Mucosa of descending colon (tissue), 3 donors: Measurements from ENCODE around the gene SLC25A13. TPM values are rescaled to one million over a fixed set of nuclear protein-coding genes. Genes with fewer than 3 reads are reported as not detected.

Experiments used
- ATAC-seq: fragments of 200-7000 bp; cut with Tn5 transposase; one replicate; pipeline ENCODE4 v1.9.1; 2020; ENCODE audit warnings: mild to moderate bottlenecking, moderate library complexity
- DNase-seq, 3 donors: peaks; one replicate each; pipeline ENCODE4 v3.0.0-alpha.2; 2020
- H3K36me3 ChIP-seq: fragments of 200-600 bp; one replicate; pipeline ENCODE4 v1.8.0; 2021; ENCODE audit warnings: low read depth, mild to moderate bottlenecking
- H3K4me1 ChIP-seq: fragments of 200-600 bp; one replicate; pipeline ENCODE4 v1.8.0; 2021; ENCODE audit warnings: low read depth, mild to moderate bottlenecking
- H3K4me3 ChIP-seq: fragments of 200-600 bp; one replicate; pipeline ENCODE4 v1.8.0; 2021; ENCODE audit warnings: mild to moderate bottlenecking
- H3K9me3 ChIP-seq: fragments of 200-600 bp; one replicate; pipeline ENCODE4 v1.8.0; 2021; ENCODE audit warnings: mild to moderate bottlenecking
- intact Hi-C, 2 donors: fragments of 100-400 bp; cut with DNase I in 1 of 2; cut with micrococcal nuclease in 1 of 2; formaldehyde crosslinking; loops; one replicate each; pipeline versions ENCODE4 v1.11.0 to v1.11.1; 2022; cut with DNase I, micrococcal nuclease
- microRNA-seq: library from miRNA; unstranded; fragments of <30 nt; microRNA quantifications from one replicate; pipeline ENCODE4, GENCODE V29; 2019
- total RNA-seq, 3 donors: library from RNA; stranded (reverse); fragmentation: NEBNext Ultra II Directional in 2 of 3; extraction: Animal tissue kit (Norgen Biotek cat#: 25700) in 2 of 3; gene quantifications; one replicate each; pipeline versions ENCODE4 v1.2.1 to v1.2.4, GENCODE V29; 2021 to 2023
- TF ChIP-seq, protein P1 (sequence below): fragments of 200-600 bp; IDR thresholded peaks from one replicate; pipeline ENCODE4 v1.8.0; 2022; ENCODE audit warnings: antibody characterized with exemption, mild to moderate bottlenecking
- donor health status: DM: no; HTN: no; CAD: no; lungs with moderate emphysema.
- donor health status: DM: no; HTN: no; CAD: no.
- donor health status: DM: no; HTN: yes; CAD: no.

The SLC25A13 gene
- total RNA-seq, 3 donors from 2014 or later = 33.5 to 65.1 (median 42.7) TPM

DNA sequence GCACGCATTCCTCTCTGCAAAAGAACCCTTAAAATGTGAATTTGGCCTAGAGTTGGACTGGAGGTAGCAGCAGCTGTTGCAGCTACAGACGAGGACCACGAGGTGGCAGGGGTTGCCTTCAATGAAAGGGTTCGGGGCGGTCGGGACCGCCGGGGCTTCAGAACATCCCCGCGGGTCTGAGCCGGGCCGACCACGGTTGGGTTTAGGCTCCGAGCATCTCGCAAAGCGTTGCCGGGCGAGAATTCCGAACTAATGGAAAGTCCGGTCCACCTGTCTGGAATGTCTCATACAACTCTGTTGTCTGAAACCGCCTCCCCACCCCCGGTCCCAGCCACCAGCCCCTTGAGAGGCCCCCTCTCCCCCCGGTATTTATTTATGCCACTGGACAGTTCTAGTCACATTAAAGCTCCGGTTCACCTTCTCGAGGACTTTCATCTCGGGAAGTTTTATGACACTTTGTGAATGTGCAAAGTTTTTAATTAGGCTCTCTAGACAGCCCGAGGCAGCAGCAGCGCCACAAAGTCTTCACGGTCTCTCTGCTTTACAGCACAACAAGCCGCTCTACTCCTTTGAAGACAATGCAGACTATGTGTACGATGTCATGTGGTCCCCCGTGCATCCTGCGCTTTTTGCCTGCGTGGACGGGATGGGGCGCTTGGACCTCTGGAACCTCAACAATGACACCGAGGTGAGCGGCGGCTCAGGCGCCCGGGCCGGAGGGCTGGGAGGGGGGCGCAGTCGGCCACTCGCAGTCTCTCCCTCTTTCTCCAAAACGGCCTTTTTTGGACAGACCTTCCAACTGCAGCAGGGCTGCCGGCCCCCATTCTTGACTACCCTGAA is 246.2 kb downstream of the SLC25A13 start:
- no peaks in the 10 kb centered on the region for H3K9me3 ChIP-seq
- peaks cover 4% of the 10 kb centered on the region for H3K4me1 ChIP-seq
- H3K36me3 ChIP-seq = no peaks in the 10 kb centered on the region
- TF ChIP-seq, protein P1, sequence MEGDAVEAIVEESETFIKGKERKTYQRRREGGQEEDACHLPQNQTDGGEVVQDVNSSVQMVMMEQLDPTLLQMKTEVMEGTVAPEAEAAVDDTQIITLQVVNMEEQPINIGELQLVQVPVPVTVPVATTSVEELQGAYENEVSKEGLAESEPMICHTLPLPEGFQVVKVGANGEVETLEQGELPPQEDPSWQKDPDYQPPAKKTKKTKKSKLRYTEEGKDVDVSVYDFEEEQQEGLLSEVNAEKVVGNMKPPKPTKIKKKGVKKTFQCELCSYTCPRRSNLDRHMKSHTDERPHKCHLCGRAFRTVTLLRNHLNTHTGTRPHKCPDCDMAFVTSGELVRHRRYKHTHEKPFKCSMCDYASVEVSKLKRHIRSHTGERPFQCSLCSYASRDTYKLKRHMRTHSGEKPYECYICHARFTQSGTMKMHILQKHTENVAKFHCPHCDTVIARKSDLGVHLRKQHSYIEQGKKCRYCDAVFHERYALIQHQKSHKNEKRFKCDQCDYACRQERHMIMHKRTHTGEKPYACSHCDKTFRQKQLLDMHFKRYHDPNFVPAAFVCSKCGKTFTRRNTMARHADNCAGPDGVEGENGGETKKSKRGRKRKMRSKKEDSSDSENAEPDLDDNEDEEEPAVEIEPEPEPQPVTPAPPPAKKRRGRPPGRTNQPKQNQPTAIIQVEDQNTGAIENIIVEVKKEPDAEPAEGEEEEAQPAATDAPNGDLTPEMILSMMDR = peak; percentile 50
- no peak overlapping the region for H3K4me3 ChIP-seq
- ATAC-seq = peak; percentile 76
- intact Hi-C loops = loop anchor here (5.0 to 10.0 kb wide), 2 partner anchors 949 to 952 kb away; partner anchors contain the start of gene DLX5 (in 1 of the 2)
- DNase-seq = peak; percentile 40 to 51 (median 46)

DNA sequence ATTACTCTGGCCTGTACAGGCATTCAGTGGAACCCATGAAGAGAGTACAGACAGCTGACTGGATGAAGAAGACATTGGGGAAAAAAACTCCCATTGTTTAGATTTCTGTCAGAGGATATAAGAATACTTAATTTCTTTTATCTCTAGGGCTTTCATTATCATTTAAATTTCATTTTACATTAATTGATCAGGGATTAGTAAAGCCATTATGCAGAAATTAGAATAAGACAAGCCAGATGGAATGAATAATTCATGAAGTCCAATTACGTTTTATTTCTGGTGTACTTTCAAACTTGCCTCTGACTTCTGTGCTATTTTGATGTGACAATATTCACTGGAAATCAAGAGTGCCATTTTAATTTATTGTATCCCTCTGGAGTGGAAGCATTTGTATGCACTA is 247.0 kb downstream of the SLC25A13 start:
- DNase-seq (no peak), ATAC-seq (no peak)
- H3K9me3 ChIP-seq = no peaks in the 10 kb centered on the region
- intact Hi-C loops = loop anchor here (5.0 to 10.0 kb wide), 2 partner anchors 950 to 952 kb away; partner anchors contain the start of gene DLX5 (in 1 of the 2)
- H3K36me3 ChIP-seq = no peaks in the 10 kb centered on the region
- H3K4me1 ChIP-seq = peaks cover 4% of the 10 kb centered on the region
- no peak overlapping the region for H3K4me3 ChIP-seq
- TF ChIP-seq, protein P1 = no peak

Small RNAs within 50 kb of the gene (microRNA-seq; reads per million reads assigned to microRNA genes)
- gene MIR591 = not detected
